Measurements from ENCODE around the gene DEXI.

The DEXI gene

GRCh38 chr16:10921536-10922327, 20.5 kb downstream of the DEXI start:
- no peaks in the 10 kb centered on the region for H3K9me3 Mint-ChIP-seq
- H3K27me3 Mint-ChIP-seq, result no peaks in the 10 kb centered on the region
- intact Hi-C loops (cut with micrococcal nuclease), result no loop called here
- peak overlapping the region; percentile 71 for H3K27ac Mint-ChIP-seq
- H3K4me1 Mint-ChIP-seq (ENCODE audit: low read depth), result peaks cover 84% of the 10 kb centered on the region
- peaks cover 100% of the 10 kb centered on the region for H3K36me3 Mint-ChIP-seq (ENCODE audit: low read depth)
- H3K4me3 Mint-ChIP-seq, result no peak overlapping the region

GRCh38 chr16:10920726-10921427, 21.4 kb downstream of the DEXI start:
- intact Hi-C loops (cut with micrococcal nuclease), result no loop called here
- Mint-ChIP-seq H3K4me1 (ENCODE audit: low read depth) (peaks cover 85% of the 10 kb centered on the region), H3K27ac (peak overlapping the region; percentile 71), H3K27me3 (no peaks in the 10 kb centered on the region), H3K4me3 (no peak overlapping the region), H3K9me3 (no peaks in the 10 kb centered on the region), H3K36me3 (ENCODE audit: low read depth) (peaks cover 100% of the 10 kb centered on the region)

GRCh38 chr16:10919003-10919351, 23.3 kb downstream of the DEXI start:
- H3K36me3 Mint-ChIP-seq (ENCODE audit: low read depth), result peaks cover 100% of the 10 kb centered on the region
- H3K9me3 Mint-ChIP-seq, result no peaks in the 10 kb centered on the region
- intact Hi-C loops (cut with micrococcal nuclease), result loop anchor here (5.0 kb wide), 1 partner anchor 167 kb away; no protein-coding TSS in a partner anchor
- no peaks in the 10 kb centered on the region for H3K27me3 Mint-ChIP-seq
- peaks cover 87% of the 10 kb centered on the region for H3K4me1 Mint-ChIP-seq (ENCODE audit: low read depth)
- peak overlapping the region; percentile 87 for H3K27ac Mint-ChIP-seq
- no peak overlapping the region for H3K4me3 Mint-ChIP-seq

- intact Hi-C loops (cut with micrococcal nuclease), result loop anchor here (5.0 kb wide), 1 partner anchor 166 kb away; no protein-coding TSS in a partner anchor
- Mint-ChIP-seq H3K9me3 (no peaks in the 10 kb centered on the region), H3K4me3 (no peak overlapping the region), H3K4me1 (ENCODE audit: low read depth) (peaks cover 85% of the 10 kb centered on the region), H3K27ac (peak overlapping the region; percentile 87), H3K36me3 (ENCODE audit: low read depth) (peaks cover 100% of the 10 kb centered on the region), H3K27me3 (no peaks in the 10 kb centered on the region)
Observed at GRCh38 chr16:10918294-10919002, 23.8 kb downstream of the DEXI start.

- H3K27me3 Mint-ChIP-seq, result no peaks in the 10 kb centered on the region
- H3K4me1 Mint-ChIP-seq (ENCODE audit: low read depth), result peaks cover 88% of the 10 kb centered on the region
- intact Hi-C loops (cut with micrococcal nuclease), result loop anchor here (5.0 kb wide), 1 partner anchor 164 kb away; no protein-coding TSS in a partner anchor
- peaks cover 100% of the 10 kb centered on the region for H3K36me3 Mint-ChIP-seq (ENCODE audit: low read depth)
- H3K4me3 Mint-ChIP-seq, result no peak overlapping the region
- H3K27ac Mint-ChIP-seq, result peak overlapping the region; percentile 87
- no peaks in the 10 kb centered on the region for H3K9me3 Mint-ChIP-seq
Observed at GRCh38 chr16:10916534-10916933, 25.7 kb downstream of the DEXI start.

- peak overlapping the region; percentile 74 for H3K27ac Mint-ChIP-seq
- H3K9me3 Mint-ChIP-seq, result no peaks in the 10 kb centered on the region
- no peaks in the 10 kb centered on the region for H3K27me3 Mint-ChIP-seq
- H3K4me1 Mint-ChIP-seq (ENCODE audit: low read depth), result peaks cover 96% of the 10 kb centered on the region
- intact Hi-C loops (cut with micrococcal nuclease), result no loop called here
- no peak overlapping the region for H3K4me3 Mint-ChIP-seq
- peaks cover 100% of the 10 kb centered on the region for H3K36me3 Mint-ChIP-seq (ENCODE audit: low read depth)
Observed at GRCh38 chr16:10911267-10911666, 31.0 kb downstream of the DEXI start.

- H3K36me3 Mint-ChIP-seq (ENCODE audit: low read depth), result peaks cover 100% of the 10 kb centered on the region
- H3K9me3 Mint-ChIP-seq, result no peaks in the 10 kb centered on the region
- H3K4me3 Mint-ChIP-seq, result no peak overlapping the region
- peaks cover 93% of the 10 kb centered on the region for H3K4me1 Mint-ChIP-seq (ENCODE audit: low read depth)
- H3K27ac Mint-ChIP-seq, result peak overlapping the region; percentile 38
- H3K27me3 Mint-ChIP-seq, result no peaks in the 10 kb centered on the region
- intact Hi-C loops (cut with micrococcal nuclease), result no loop called here
Observed at GRCh38 chr16:10907757-10908045, 34.6 kb downstream of the DEXI start.

- intact Hi-C loops (cut with micrococcal nuclease), result no loop called here
- Mint-ChIP-seq H3K4me1 (ENCODE audit: low read depth) (peaks cover 93% of the 10 kb centered on the region), H3K27ac (peak overlapping the region; percentile 38), H3K9me3 (no peaks in the 10 kb centered on the region), H3K27me3 (no peaks in the 10 kb centered on the region), H3K36me3 (ENCODE audit: low read depth) (peaks cover 100% of the 10 kb centered on the region), H3K4me3 (no peak overlapping the region)
Observed at GRCh38 chr16:10906914-10907756, 35.1 kb downstream of the DEXI start.

- H3K27me3 Mint-ChIP-seq, result no peaks in the 10 kb centered on the region
- no peaks in the 10 kb centered on the region for H3K9me3 Mint-ChIP-seq
- intact Hi-C loops (cut with micrococcal nuclease), result no loop called here
- peaks cover 92% of the 10 kb centered on the region for H3K4me1 Mint-ChIP-seq (ENCODE audit: low read depth)
- H3K4me3 Mint-ChIP-seq, result no peak overlapping the region
- peaks cover 100% of the 10 kb centered on the region for H3K36me3 Mint-ChIP-seq (ENCODE audit: low read depth)
- peak overlapping the region; percentile 38 for H3K27ac Mint-ChIP-seq
Observed at GRCh38 chr16:10906482-10906881, 35.8 kb downstream of the DEXI start.

GRCh38 chr16:10902999-10903398, 39.3 kb downstream of the DEXI start:
- peak overlapping the region; percentile 68 for H3K27ac Mint-ChIP-seq
- peaks cover 92% of the 10 kb centered on the region for H3K4me1 Mint-ChIP-seq (ENCODE audit: low read depth)
- intact Hi-C loops (cut with micrococcal nuclease), result no loop called here
- no peaks in the 10 kb centered on the region for H3K9me3 Mint-ChIP-seq
- peaks cover 100% of the 10 kb centered on the region for H3K36me3 Mint-ChIP-seq (ENCODE audit: low read depth)
- H3K4me3 Mint-ChIP-seq, result no peak overlapping the region
- no peaks in the 10 kb centered on the region for H3K27me3 Mint-ChIP-seq

- Mint-ChIP-seq H3K4me1 (ENCODE audit: low read depth) (peaks cover 95% of the 10 kb centered on the region), H3K9me3 (no peaks in the 10 kb centered on the region), H3K4me3 (peak overlapping the region; percentile 32)
Observed at GRCh38 chr16:10897134-10897533, 45.1 kb downstream of the DEXI start.

GRCh38 chr16:10896723-10897122, 45.5 kb downstream of the DEXI start:
- Mint-ChIP-seq H3K4me3 (peak overlapping the region; percentile 35), H3K9me3 (no peaks in the 10 kb centered on the region), H3K27me3 (no peaks in the 10 kb centered on the region), H3K27ac (peak overlapping the region; percentile 85), H3K4me1 (ENCODE audit: low read depth) (peaks cover 96% of the 10 kb centered on the region), H3K36me3 (ENCODE audit: low read depth) (peaks cover 100% of the 10 kb centered on the region)
- intact Hi-C loops (cut with micrococcal nuclease), result no loop called here

More at GRCh38 chr16:10897134-10897533, 45.1 kb downstream of the DEXI start:
- Mint-ChIP-seq H3K27ac (peak overlapping the region; percentile 85), H3K36me3 (ENCODE audit: low read depth) (peaks cover 100% of the 10 kb centered on the region), H3K27me3 (no peaks in the 10 kb centered on the region)
- intact Hi-C loops (cut with micrococcal nuclease), result no loop called here

- peak overlapping the region; percentile 35 for H3K4me3 Mint-ChIP-seq
- H3K9me3 Mint-ChIP-seq, result no peaks in the 10 kb centered on the region
- peaks cover 96% of the 10 kb centered on the region for H3K4me1 Mint-ChIP-seq (ENCODE audit: low read depth)
- H3K27me3 Mint-ChIP-seq, result no peaks in the 10 kb centered on the region
- peaks cover 100% of the 10 kb centered on the region for H3K36me3 Mint-ChIP-seq (ENCODE audit: low read depth)
- H3K27ac Mint-ChIP-seq, result peak overlapping the region; percentile 85
- intact Hi-C loops (cut with micrococcal nuclease), result no loop called here
Observed at GRCh38 chr16:10896165-10896564, 46.1 kb downstream of the DEXI start.

All from dendritic cell treated with granulocyte-macrophage colony-stimulating factor and Interleukin-4, amounts not matched to agents 40 ng/mL and 50 ng/mL, for 4 days (primary cell).